SIG-M5 treated with dmso at 0.1 percent for 504 hours (cell line): ENCODE measurements around the gene SLC16A7.
"Not testable (repeated sequence)": the region's sequence is repeated elsewhere in the genome, so short reads cannot be mapped to it uniquely, and the experiment has no call there.

Experiments
- DNase-seq: peaks from one replicate; lab custom pipeline; 2025; ENCODE audit not compliant: unreplicated experiment; lab: John Stamatoyannopoulos, UW

The SLC16A7 gene, protein sequence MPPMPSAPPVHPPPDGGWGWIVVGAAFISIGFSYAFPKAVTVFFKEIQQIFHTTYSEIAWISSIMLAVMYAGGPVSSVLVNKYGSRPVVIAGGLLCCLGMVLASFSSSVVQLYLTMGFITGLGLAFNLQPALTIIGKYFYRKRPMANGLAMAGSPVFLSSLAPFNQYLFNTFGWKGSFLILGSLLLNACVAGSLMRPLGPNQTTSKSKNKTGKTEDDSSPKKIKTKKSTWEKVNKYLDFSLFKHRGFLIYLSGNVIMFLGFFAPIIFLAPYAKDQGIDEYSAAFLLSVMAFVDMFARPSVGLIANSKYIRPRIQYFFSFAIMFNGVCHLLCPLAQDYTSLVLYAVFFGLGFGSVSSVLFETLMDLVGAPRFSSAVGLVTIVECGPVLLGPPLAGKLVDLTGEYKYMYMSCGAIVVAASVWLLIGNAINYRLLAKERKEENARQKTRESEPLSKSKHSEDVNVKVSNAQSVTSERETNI

GRCh38 chr12:59595883-59596540 lies at the start of gene SLC16A7:
TSS of gene SLC16A7 (plus strand) at chr12:59596029. CDS start at chr12:59704802, 108,773 bp downstream.
- DNase-seq, result peak; percentile 85

DNA sequence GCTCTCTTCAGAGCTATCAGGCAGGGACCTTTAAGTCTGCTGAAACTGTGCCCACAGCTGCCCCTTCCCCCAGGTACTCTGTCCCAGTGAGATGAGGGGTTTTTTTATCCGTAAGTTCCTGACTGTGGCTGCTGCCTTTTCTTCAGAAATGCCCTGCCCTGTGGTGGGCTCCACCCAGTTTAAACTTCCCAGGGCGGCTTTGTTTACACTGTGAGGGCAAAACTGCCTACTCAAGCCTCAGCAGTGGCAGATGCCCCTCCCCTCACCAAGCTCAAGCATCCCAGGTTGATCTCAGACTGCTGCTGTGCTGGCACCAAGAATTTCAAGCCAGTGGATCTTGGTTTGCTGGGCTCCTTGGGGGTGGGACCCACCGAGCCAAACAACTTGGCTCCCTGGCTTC lies 46.9 kb upstream of the SLC16A7 start:
- DNase-seq, result no peak

DNA sequence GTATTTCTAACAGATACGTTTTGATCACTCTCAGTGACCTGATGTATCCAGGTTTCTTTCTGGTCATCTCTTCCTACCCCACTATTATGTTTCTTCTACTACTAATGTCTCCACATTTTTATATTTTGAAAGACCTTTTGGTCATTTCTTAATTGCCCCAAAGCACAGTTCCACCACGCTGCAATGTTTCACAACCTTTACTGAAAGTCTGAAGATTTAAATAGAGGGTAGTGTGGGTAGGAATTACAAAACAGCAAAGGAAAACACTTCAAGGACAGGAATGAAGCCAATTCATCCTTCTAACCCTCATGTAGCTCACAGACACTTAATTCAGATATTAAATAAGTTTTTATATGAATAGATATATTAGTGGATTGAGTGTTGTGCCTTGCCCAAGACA lies 36.1 kb upstream of the SLC16A7 start:
- no peak for DNase-seq

DNA sequence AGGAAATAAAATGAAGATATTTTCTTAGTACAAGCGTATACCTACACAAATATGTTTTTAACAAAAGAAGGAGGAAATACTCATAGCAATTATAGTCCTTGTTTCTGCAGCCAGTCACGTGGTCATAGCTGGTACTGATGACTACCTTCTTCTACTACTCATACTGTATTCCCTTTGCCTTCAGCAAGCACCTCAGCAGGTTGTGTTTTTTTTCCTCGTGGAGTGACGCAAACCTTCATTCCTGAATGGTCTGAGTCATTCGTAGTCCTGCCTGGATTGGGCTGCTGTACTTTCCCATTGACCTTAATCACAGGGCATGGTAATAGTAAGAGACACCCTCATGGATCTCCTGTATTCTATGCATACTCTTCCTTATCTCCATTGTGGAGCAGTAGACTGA lies 25.7 kb upstream of the SLC16A7 start:
- DNase-seq, result no peak

DNA sequence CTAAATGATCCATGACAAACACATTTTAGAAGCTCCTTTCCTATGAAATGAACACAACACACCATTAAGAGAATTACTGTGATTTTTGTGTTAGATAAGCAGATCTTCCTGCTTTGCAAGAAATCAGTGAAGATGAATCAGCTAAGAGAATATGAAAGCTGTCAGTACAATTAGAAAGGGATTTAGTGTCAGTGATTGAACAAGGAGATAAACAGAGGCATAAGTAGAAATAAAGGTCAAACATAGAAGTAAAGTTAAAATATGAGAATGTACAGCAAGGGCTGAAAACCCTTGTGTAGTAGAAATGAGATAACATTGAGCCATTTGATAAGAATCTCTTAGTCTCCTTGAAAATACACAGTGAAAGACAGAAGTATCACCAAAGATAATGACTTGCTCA lies 21.4 kb upstream of the SLC16A7 start:
- DNase-seq, result no peak

- no peak for DNase-seq
These were observed 20.0 kb upstream of the SLC16A7 start for GRCh38 chr12:59575826-59576225.

GRCh38 chr12:59578254-59578653 lies 17.6 kb upstream of the SLC16A7 start:
- no peak for DNase-seq

GRCh38 chr12:59579631-59580030 lies 16.2 kb upstream of the SLC16A7 start:
- no peak for DNase-seq

GRCh38 chr12:59580050-59580449 lies 15.8 kb upstream of the SLC16A7 start:
- no peak for DNase-seq

DNA sequence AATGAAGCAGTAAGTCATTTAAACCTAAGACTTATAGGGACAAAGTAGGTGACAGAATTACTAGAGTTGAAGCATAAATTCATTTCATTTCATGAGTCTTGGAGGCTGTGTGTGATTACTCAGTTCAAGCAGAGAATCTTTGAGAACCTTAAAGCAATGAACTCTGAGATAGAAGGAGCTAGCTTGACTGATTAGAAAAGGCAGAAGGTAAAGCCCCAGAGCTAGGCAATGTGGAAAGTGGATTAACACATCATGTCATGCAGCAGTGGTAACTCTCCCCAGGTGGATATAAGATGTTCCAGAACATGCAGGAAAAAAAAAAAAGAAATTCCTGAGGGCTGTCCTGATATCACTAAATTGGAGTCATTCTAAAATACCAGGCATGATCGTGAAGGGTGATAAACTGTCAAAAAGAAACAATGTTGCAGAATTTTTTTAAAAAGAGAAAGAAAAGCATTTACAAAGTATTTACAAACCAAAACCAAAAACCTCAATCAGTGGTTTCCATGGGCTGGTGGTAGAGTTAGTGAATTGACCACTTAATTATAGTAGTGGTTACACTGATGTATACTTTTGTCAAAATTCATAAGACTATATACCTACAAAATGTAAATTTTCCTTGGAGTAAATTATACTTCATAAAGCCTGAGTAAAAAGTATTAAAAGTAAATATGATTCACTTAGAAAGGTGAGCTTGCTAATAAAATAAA lies 12.7 kb upstream of the SLC16A7 start:
- no peak for DNase-seq

DNA sequence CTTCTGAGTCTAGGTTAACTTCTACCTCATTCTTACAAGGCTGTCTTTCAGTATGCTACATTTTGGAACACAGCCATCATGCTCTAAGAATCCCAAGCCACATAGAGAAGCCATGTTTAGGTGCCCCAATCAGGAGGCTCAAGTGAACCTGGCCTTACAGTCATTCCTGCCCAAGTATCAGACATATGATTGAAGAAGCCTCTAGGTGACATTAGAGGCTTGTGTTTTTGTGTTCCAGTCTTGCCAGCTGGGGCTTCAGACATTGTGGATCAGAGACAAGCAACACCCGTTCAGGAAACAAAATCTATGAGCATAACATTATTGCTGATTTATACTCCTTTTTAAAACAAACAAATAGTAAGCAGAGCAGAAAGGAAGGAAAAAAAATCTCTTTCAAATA lies 8.1 kb upstream of the SLC16A7 start:
- no peak for DNase-seq

- no peak for DNase-seq
These were observed 2.1 kb upstream of the SLC16A7 start for GRCh38 chr12:59593761-59594160.

GRCh38 chr12:59594943-59595500 lies 807 bp upstream of the SLC16A7 start:
- DNase-seq, result peak; percentile 13

DNA sequence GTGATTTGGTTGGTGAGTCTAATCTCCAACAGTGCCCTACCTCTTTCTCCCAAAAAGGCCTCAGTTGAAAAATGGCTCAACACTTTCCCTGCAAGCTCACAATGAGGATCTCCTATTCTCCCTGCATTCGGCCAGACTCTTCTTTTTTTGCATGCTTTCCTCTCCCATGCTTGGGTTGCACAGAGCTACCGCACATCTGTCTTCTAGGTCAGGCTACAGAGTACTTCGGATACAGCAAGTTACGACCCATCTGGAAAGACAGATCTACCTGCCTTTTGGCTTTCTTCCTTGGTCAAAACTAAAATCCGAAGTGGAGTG lies 305 bp upstream of the SLC16A7 start:
- no peak for DNase-seq

DNA sequence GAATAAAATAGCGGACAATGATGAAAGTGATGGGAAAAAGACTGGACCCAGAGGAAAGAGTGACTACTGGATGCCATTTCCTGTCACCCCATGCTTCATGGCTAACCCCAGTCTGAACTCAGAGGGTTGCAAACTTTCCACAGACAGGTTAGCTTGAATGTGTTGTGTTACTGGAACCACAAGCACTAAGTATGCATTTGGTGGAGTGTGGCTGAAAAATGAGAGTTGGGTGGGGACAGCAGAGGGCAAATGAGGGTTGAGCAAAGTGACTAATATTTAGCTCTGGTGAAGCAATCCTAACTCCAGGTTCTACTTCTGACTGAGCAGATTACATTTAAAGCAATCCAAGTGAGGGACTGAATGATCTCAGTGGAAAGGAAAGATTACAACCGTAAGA lies 1.6 kb downstream of the SLC16A7 start:
- peak; percentile 98 for DNase-seq

- peak; percentile 31 for DNase-seq
These were observed 4.3 kb downstream of the SLC16A7 start for GRCh38 chr12:59600171-59600570.

DNA sequence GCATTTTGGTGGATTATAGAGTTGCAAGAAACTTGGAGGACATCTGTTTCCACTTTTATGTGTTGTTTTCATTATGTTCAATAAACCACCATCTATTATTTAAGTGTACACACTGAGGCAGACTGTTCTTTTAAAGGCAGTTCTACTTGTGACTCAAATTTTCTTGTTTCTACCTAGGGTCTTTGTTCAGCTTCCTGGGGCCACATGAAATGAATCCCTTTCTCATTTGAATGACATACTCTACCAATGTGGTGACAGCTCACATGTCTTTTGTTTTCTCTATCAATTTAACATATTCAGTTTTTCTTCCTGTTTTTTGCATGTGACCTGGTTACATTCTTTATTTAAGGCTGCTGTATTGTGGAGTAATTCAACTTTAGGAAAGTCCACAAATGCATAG lies 7.9 kb downstream of the SLC16A7 start:
- DNase-seq, result no peak

GRCh38 chr12:59612823-59613434 lies 17.1 kb downstream of the SLC16A7 start:
- DNase-seq, result not testable (repeated sequence)

DNA sequence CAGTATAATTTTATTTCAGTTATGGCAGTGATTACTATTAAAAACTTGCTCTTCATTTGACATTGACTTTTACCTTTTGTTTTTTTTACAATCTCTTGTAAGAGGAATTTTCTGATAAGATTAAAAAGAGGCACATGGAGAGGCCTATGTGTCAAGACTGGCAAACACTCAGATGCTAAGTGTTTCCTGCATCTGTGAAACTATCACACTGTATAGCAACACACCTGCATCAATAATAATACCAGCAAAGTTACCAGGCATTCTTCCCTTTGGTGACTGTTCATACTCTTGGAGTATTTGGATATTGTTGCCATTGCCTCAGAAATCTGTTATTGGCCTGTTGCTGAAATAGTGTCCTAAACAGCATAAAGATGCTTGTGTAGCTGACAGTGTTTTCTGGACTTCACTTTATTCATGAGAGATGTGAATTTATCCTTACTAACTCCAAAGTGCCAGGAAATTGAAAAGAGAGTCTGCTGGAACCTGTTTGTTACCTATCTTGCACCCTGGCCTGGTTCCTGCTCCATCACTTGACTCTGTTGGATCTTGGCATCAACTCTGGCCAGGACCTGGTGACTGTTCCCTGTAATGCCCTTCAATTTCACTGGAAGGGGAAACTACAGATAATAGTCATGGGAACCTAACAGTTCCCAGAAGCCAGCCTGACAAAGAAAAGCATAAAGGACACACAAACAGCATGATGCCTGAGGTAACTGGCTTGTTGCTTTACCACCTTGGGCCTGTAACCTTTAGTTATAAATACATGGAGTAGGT lies 19.8 kb downstream of the SLC16A7 start:
- no peak for DNase-seq

DNA sequence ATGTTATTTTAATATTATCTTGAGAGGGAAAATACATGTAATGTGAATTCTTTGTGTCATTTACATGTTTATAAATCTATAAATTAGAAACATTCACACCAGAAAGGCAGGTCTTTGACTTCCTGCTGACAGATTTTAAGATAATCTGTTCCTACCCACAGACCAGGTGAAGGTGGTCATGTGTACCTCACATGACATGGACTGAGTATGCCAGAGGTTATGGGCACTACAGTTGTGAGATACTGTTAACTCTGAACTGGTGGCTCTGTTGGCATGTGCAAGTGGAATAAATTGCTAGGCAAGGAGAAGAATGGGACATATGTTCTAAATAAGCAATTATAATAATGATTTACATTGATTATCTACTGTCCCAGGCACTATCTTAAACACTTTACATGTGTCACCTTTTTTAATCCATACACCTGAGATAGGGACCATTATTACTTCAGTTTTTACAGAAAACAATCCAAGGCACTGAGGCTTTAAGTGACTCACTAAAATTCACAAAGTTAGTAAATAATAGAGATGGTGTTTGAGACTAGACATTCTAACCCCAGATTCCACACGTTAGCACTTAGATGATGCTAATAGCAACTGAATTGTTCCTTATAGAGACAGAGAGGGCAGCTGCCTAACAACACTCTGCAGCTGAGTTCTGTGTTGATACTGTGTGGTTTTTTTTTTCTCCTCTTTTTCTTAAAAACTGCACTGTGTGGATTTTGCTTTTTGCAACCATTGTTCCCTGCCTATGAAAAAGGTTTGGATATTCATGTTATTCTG lies 23.8 kb downstream of the SLC16A7 start:
- no peak for DNase-seq
